HG02852 (cell line): Measurements from ENCODE around the gene MTO1.
"Not testable (repeated sequence)": the region's sequence is repeated elsewhere in the genome, so short reads cannot be mapped to it uniquely, and the experiment has no call there.

Experiments
- ATAC-seq: cut with Tn5 transposase; IDR thresholded peaks from one replicate; pipeline ENCODE4 v1.9.1; 2021; ENCODE audit warnings: mild to moderate bottlenecking, moderate library complexity; ENCODE audit not compliant: unreplicated experiment

MTO1 gene

GRCh38 chr6:73525546-73526330, 64.2 kb downstream of the MTO1 start:
- ATAC-seq: no peak

GRCh38 chr6:73528897-73529296, 67.4 kb downstream of the MTO1 start:
- ATAC-seq: no peak

GRCh38 chr6:73532293-73532692, 70.8 kb downstream of the MTO1 start:
- no peak for ATAC-seq

GRCh38 chr6:73534628-73535027, 73.1 kb downstream of the MTO1 start:
- ATAC-seq: no peak

GRCh38 chr6:73537677-73538076, 76.1 kb downstream of the MTO1 start:
- no peak for ATAC-seq

GRCh38 chr6:73538116-73538779, 76.7 kb downstream of the MTO1 start:
- ATAC-seq: no peak

- ATAC-seq: not testable (repeated sequence)
Observed at GRCh38 chr6:73542481-73542880, 80.9 kb downstream of the MTO1 start.

GRCh38 chr6:73542891-73543290, 81.4 kb downstream of the MTO1 start:
- ATAC-seq: no peak

GRCh38 chr6:73547036-73547435, 85.5 kb downstream of the MTO1 start:
- ATAC-seq: no peak

- no peak for ATAC-seq
Observed at GRCh38 chr6:73548458-73549446, 87.2 kb downstream of the MTO1 start.

- not testable (repeated sequence) for ATAC-seq
Observed at GRCh38 chr6:73551115-73551514, 89.6 kb downstream of the MTO1 start.

GRCh38 chr6:73555380-73555949, 93.9 kb downstream of the MTO1 start:
- ATAC-seq: not testable (repeated sequence)

GRCh38 chr6:73556836-73557235, 95.3 kb downstream of the MTO1 start:
- no peak for ATAC-seq
